Psoas muscle (tissue), 8 donors: ENCODE results near the gene HIP1. TPM values are rescaled to one million over a fixed set of nuclear protein-coding genes. Genes with fewer than 3 reads are reported as not detected.

Source experiments
- ATAC-seq, 4 donors: fragments of 200-7000 bp; cut with Tn5 transposase; one replicate each; pipeline ENCODE4 v1.9.1; 2020; ENCODE audit warnings: moderate library complexity in 3 of 4, mild to moderate bottlenecking in 2 of 4
- DNase-seq, 2 donors: peaks; one replicate each; pipeline ENCODE4 v3.0.0-alpha.2; 2020
- H3K27ac ChIP-seq: fragments of 200-600 bp; one replicate; pipeline ENCODE4 v1.8.0; 2022
- H3K27me3 ChIP-seq, 3 donors: fragments of 200-600 bp in 1 of 3; one replicate each; pipeline versions ENCODE4 v1.6.1 to v1.8.0; 2013 to 2022; ENCODE audit warnings: low read length in 2 of 3, mild to moderate bottlenecking in 2 of 3, moderate library complexity in 1 of 3; ENCODE audit not compliant: insufficient read depth in 3 of 3
- H3K36me3 ChIP-seq, 2 donors: fragments of 200-600 bp in 1 of 2; one replicate each; pipeline versions ENCODE4 v1.6.1 to v1.8.0; 2013 to 2022; ENCODE audit warnings: low read depth in 1 of 2, mild to moderate bottlenecking in 1 of 2, moderate library complexity in 1 of 2; ENCODE audit not compliant: insufficient read depth in 1 of 2
- H3K4me1 ChIP-seq: fragments of 200-600 bp; one replicate; pipeline ENCODE4 v1.8.0; 2022
- H3K4me3 ChIP-seq: fragments of 200-600 bp; one replicate; pipeline ENCODE4 v1.8.0; 2022; ENCODE audit warnings: mild to moderate bottlenecking
- H3K9me3 ChIP-seq: fragments of 200-600 bp; one replicate; pipeline ENCODE4 v1.8.0; 2022
- WGBS, 3 donors: extraction: QIAGEN DNeasy Blood & Tissue Kit; methylation state at CpG; one replicate each; pipeline versions ENCODE4 v1.1.6 to v1.1.7; 2013; 5-methylcytosine and 5-hydroxymethylcytosine counted together
- intact Hi-C, 2 donors: fragments of 100-400 bp; cut with DNase I; formaldehyde crosslinking; loops; one replicate each; pipeline versions ENCODE4 v1.11.0 to v1.14.2; 2022
- polyA plus RNA-seq, 3 donors: library from polyadenylated mRNA; stranded (reverse); fragments of 200-250 nt; gene quantifications; one replicate each; pipeline ENCODE4 v1.2.3, GENCODE V29; 2013
- total RNA-seq, 4 donors: library from RNA; stranded (reverse); fragmentation: NEBNext Ultra II Directional in 2 of 4; extraction: Animal tissue kit (Norgen Biotek cat#: 25700) in 2 of 4; gene quantifications; one replicate each; pipeline versions ENCODE4 v1.2.1 to v1.2.4, GENCODE V29; 2021 to 2023
- TF ChIP-seq, protein P1 (sequence below): fragments of 200-600 bp; IDR thresholded peaks from one replicate; pipeline ENCODE4 v1.8.0; 2022; ENCODE audit warnings: antibody characterized with exemption
- donor health status: healthy with polysubstance abuse.
- donor health status: DM: no; HTN: no; CAD: no; lungs with moderate emphysema.
- donor health status: Bipolar disorder and iron deficiency.
- donor health status: healthy.
- donor health status: DM: yes; HTN: yes; CAD: no.
- donor health status: DM: no; HTN: no; CAD: no.
- donor health status: DM: no; HTN: no; CAD: no.
- donor health status: DM: yes; HTN: yes; CAD: no.

HIP1 gene
- total and polyA plus RNA-seq, 7 donors: 2.5 to 11.9 (median 5.4) TPM

DNA sequence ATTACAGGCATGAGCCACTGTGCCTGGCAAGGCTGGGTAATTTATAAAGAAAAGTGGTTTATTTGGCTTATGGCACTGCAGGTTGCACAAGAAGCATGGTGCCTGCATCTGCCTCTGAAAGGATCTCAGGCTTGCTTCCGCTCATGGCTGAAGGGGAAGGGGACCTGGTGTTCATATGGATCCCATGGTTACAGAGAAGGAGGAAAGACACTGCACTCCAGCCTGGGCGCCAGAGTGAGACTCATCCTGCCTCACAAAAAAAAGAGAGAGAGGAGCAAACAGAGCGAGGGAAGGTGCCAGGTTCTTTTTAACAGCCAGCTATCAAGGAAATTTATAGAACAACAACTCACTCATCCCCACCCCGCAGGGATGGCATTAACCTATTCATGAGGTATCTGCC, 36.2 kb downstream of the HIP1 start:
- TF ChIP-seq, protein P1, sequence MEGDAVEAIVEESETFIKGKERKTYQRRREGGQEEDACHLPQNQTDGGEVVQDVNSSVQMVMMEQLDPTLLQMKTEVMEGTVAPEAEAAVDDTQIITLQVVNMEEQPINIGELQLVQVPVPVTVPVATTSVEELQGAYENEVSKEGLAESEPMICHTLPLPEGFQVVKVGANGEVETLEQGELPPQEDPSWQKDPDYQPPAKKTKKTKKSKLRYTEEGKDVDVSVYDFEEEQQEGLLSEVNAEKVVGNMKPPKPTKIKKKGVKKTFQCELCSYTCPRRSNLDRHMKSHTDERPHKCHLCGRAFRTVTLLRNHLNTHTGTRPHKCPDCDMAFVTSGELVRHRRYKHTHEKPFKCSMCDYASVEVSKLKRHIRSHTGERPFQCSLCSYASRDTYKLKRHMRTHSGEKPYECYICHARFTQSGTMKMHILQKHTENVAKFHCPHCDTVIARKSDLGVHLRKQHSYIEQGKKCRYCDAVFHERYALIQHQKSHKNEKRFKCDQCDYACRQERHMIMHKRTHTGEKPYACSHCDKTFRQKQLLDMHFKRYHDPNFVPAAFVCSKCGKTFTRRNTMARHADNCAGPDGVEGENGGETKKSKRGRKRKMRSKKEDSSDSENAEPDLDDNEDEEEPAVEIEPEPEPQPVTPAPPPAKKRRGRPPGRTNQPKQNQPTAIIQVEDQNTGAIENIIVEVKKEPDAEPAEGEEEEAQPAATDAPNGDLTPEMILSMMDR: no peak
- 78 to 86% (median 86%) methylated on average over 4 of the region's 4 CpGs for WGBS, 3 donors
- no peak overlapping the region for H3K4me3 ChIP-seq
- H3K4me1 ChIP-seq: no peaks in the 10 kb centered on the region
- H3K27ac ChIP-seq: no peak overlapping the region
- no peaks in the 10 kb centered on the region for H3K36me3 ChIP-seq
- no peaks in the 10 kb centered on the region for H3K27me3 ChIP-seq
- no peak for ATAC-seq
- no peaks in the 10 kb centered on the region for H3K9me3 ChIP-seq
- no peak for DNase-seq
- intact Hi-C loops: no loop called here

DNA sequence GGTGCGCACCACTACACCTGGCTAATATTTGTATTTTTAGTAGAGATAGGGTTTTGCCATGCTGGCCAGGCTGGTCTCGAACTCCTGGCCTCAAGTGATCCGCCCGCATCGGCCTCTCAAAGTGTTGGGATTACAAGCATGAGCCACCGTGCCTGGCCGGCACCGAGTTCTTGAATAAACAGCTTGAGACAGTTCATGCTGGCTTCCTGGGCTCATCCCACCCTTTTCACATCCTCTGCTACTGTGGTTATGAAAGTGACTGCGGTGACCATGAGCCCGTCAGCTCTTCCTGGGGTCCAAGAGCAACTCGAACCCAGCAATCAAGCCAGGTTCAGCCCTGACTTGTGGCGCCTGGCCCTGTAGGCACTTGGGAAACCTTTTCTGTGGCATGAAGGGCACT, 38.7 kb downstream of the HIP1 start:
- no peaks in the 10 kb centered on the region for H3K27me3 ChIP-seq
- no peaks in the 10 kb centered on the region for H3K9me3 ChIP-seq
- no peak overlapping the region for H3K27ac ChIP-seq
- TF ChIP-seq, protein P1: no peak
- H3K4me1 ChIP-seq: no peaks in the 10 kb centered on the region
- no peaks in the 10 kb centered on the region for H3K36me3 ChIP-seq
- intact Hi-C loops: no loop called here
- no peak overlapping the region for H3K4me3 ChIP-seq
- no peak for DNase-seq
- ATAC-seq: no peak
- WGBS, 3 donors: 93 to 97% (median 95%) methylated on average over 12 of the region's 12 CpGs

DNA sequence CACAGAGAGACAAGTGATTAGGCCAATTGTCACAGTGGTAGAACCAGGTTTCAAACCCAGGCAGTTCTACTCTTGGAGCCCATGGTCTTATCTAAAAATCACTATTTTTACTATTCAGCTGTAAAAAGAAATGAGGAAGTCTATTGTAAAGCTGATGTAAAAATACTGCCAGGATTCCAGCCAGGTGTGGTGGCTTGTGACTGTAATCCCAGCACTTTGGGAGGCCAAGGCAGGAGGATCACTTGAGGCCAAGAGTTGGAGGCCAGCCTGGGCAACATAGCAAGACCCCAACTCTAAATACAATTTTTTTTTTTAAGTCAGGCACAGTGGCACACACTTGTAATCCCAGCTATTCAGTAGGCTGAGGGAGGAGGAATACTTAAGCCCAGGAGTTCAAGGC, 40.4 kb downstream of the HIP1 start:
- no peaks in the 10 kb centered on the region for H3K4me1 ChIP-seq
- TF ChIP-seq, protein P1: no peak

DNA sequence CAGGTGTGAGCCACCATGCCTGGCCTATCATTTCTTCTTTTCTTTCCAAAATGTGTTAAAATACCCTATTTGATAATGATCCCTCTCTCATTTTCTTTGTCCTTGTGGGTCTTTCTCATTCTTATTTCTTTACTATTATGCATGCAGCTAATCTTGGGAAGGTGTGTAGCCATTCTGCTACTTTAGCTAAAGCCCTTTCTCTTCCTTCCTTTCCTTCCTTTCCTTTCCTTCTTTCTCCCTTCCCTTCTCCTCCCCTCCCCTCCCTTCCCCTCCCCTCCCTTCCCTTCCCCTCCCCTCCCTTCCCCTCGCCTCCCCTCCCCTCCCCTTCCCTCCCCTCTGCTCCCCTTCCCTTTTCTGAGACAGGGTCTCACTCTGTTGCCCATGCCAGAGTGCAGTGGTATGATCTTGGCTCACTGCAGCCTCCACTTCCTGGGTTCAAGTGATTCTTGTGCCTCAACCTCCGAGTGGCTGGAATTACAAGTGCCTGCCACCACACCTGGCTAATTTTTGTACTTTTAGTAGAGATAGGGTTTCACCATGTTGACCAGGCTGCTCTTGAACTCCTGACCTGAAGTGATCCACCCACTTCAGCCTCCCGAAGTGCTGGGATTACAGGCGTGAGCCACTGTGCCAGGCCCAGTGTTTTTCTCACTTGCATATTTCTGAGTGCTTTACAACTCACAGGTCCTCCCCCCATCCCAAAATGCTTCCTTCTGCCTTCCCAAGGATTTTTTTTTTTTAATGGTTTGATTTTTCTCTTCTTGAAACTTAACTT, 42.3 kb downstream of the HIP1 start:
- no peak for ATAC-seq

More for the DNA sequence above, 40.4 kb downstream of the HIP1 start:
- no peak for DNase-seq
- Histone ChIP-seq H3K9me3 (no peaks in the 10 kb centered on the region), H3K4me3 (no peak overlapping the region), H3K27me3 (no peaks in the 10 kb centered on the region), H3K36me3 (no peaks in the 10 kb centered on the region), H3K27ac (no peak overlapping the region)
- intact Hi-C loops: no loop called here
- no peak for ATAC-seq

More for the DNA sequence above, 42.3 kb downstream of the HIP1 start:
- WGBS, 3 donors: 84 to 92% (median 88%) methylated on average over 3 of the region's 4 CpGs
- Histone ChIP-seq H3K4me3 (no peak overlapping the region), H3K4me1 (no peaks in the 10 kb centered on the region), H3K27ac (no peak overlapping the region), H3K36me3 (no peaks in the 10 kb centered on the region), H3K9me3 (no peaks in the 10 kb centered on the region), H3K27me3 (no peaks in the 10 kb centered on the region)
- intact Hi-C loops: no loop called here
- no peak for DNase-seq
- TF ChIP-seq, protein P1: no peak
